Measurements from ENCODE around the gene COX8A. TPM values are rescaled to one million over a fixed set of nuclear protein-coding genes. Genes with fewer than 3 reads are reported as not detected.

Gene COX8A
- total RNA-seq, 1 donor from 2014 or later, result 86.0 TPM

- H3K4me1 Mint-ChIP-seq, result peaks cover 7% of the 10 kb centered on the region
- Histone ChIP-seq H3K9ac (no peak overlapping the region), H3K36me3 (no peaks in the 10 kb centered on the region), H3K4me1 (peaks cover 23% of the 10 kb centered on the region), H3K27me3 (peaks cover 28% of the 10 kb centered on the region), H3K9me3 (ENCODE audit: low read depth) (no peaks in the 10 kb centered on the region), H2AFZ (replicated peaks) (no peak overlapping the region), H3F3A (ENCODE audit: low read depth) (peaks cover 40% of the 10 kb centered on the region), H3K79me2 (ENCODE audit: low read depth) (peaks cover 14% of the 10 kb centered on the region), H3K27ac (no peak overlapping the region), H3K4me3 (no peak overlapping the region), H3K4me2 (no peak overlapping the region), H4K20me1 (ENCODE audit: low read depth) (peaks cover 85% of the 10 kb centered on the region)
- TF ChIP-seq CTCF (IDR thresholded peaks at IDR 0.05) (no peak), EZH2 (IDR thresholded peaks at IDR 0.05) (no peak), EZH2phosphoT487 (IDR thresholded peaks at IDR 0.05) (no peak)
- H3K4me3 Mint-ChIP-seq, result no peak overlapping the region
- H3K9me3 Mint-ChIP-seq, result no peaks in the 10 kb centered on the region
- H3K27me3 Mint-ChIP-seq (ENCODE audit: insufficient read depth, low read depth), result peaks cover 10% of the 10 kb centered on the region
- no peak for DNase-seq (ENCODE audit: low spot score)
- peaks cover 27% of the 10 kb centered on the region for H3K36me3 Mint-ChIP-seq
- no peak overlapping the region for H3K27ac Mint-ChIP-seq
These were observed 22.1 kb downstream of the COX8A start for GRCh38 chr11:63996512-63996911.

- H3K4me2 ChIP-seq, result no peak overlapping the region
- Mint-ChIP-seq H3K4me1 (peaks cover 8% of the 10 kb centered on the region), H3K4me3 (no peak overlapping the region), H3K27me3 (ENCODE audit: insufficient read depth, low read depth) (peaks cover 8% of the 10 kb centered on the region), H3K27ac (no peak overlapping the region), H3K36me3 (peaks cover 23% of the 10 kb centered on the region), H3K9me3 (no peaks in the 10 kb centered on the region)
- H3K27me3 ChIP-seq, result peaks cover 35% of the 10 kb centered on the region
- no peak for DNase-seq (ENCODE audit: low spot score)
- H3K9me3 ChIP-seq (ENCODE audit: low read depth), result no peaks in the 10 kb centered on the region
- H3K4me3 ChIP-seq, result no peak overlapping the region
- H3K79me2 ChIP-seq (ENCODE audit: low read depth), result peaks cover 7% of the 10 kb centered on the region
- peaks cover 45% of the 10 kb centered on the region for H3F3A ChIP-seq (ENCODE audit: low read depth)
- no peak for TF ChIP-seq EZH2 (IDR thresholded peaks at IDR 0.05)
- no peak for TF ChIP-seq CTCF (IDR thresholded peaks at IDR 0.05)
- no peak for TF ChIP-seq EZH2phosphoT487 (IDR thresholded peaks at IDR 0.05)
- H3K27ac ChIP-seq, result no peak overlapping the region
- H3K36me3 ChIP-seq, result no peaks in the 10 kb centered on the region
- H2AFZ ChIP-seq (replicated peaks), result no peak overlapping the region
- peaks cover 88% of the 10 kb centered on the region for H4K20me1 ChIP-seq (ENCODE audit: low read depth)
- H3K4me1 ChIP-seq, result peaks cover 23% of the 10 kb centered on the region
- H3K9ac ChIP-seq, result no peak overlapping the region
These were observed 22.8 kb downstream of the COX8A start for GRCh38 chr11:63997104-63997700.

GRCh38 chr11:63997801-63998337, 23.4 kb downstream of the COX8A start:
- Histone ChIP-seq H3K79me2 (ENCODE audit: low read depth) (peaks cover 3% of the 10 kb centered on the region), H3K36me3 (no peaks in the 10 kb centered on the region), H3K27ac (no peak overlapping the region), H4K20me1 (ENCODE audit: low read depth) (peaks cover 83% of the 10 kb centered on the region), H2AFZ (replicated peaks) (no peak overlapping the region), H3K9ac (no peak overlapping the region), H3K4me3 (no peak overlapping the region), H3K4me1 (peaks cover 23% of the 10 kb centered on the region), H3K9me3 (ENCODE audit: low read depth) (no peaks in the 10 kb centered on the region), H3F3A (ENCODE audit: low read depth) (peaks cover 45% of the 10 kb centered on the region), H3K27me3 (peaks cover 35% of the 10 kb centered on the region), H3K4me2 (peak overlapping the region; percentile 93)
- H3K9me3 Mint-ChIP-seq, result no peaks in the 10 kb centered on the region
- H3K4me3 Mint-ChIP-seq, result peak overlapping the region; percentile 73
- H3K36me3 Mint-ChIP-seq, result peaks cover 22% of the 10 kb centered on the region
- TF ChIP-seq EZH2 (IDR thresholded peaks at IDR 0.05) (no peak), EZH2phosphoT487 (IDR thresholded peaks at IDR 0.05) (no peak), CTCF (IDR thresholded peaks at IDR 0.05) (no peak)
- no peak overlapping the region for H3K27ac Mint-ChIP-seq
- H3K27me3 Mint-ChIP-seq (ENCODE audit: insufficient read depth, low read depth), result peaks cover 6% of the 10 kb centered on the region
- peaks cover 8% of the 10 kb centered on the region for H3K4me1 Mint-ChIP-seq
- no peak for DNase-seq (ENCODE audit: low spot score)

Data from neural progenitor cell (in vitro differentiated cells).